A549 (cell line): ENCODE data around the gene WNT2. TPM values are rescaled to one million over a fixed set of nuclear protein-coding genes. Genes with fewer than 3 reads are reported as not detected.

Experiments used
- ATAC-seq, 2 experiments: fragments of 200-7000 bp in 1 of 2; fragments of >200 bp in 1 of 2; cut with Nextera tagmentation in 1 of 2; cut with Tn5 transposase in 1 of 2; 3 replicates each; pipeline versions ENCODE4 v1.8.0 to v1.9.1; 2018 to 2020; ENCODE audit warnings: mild to moderate bottlenecking in 1 of 2, moderate library complexity in 1 of 2
- CTCF ChIA-PET: fragments of 300-600 bp; sonication (Branson Sonifier 250); formaldehyde crosslinking; extraction: SDS; loops from one replicate; lab custom pipeline; 2021; ENCODE audit warnings: antibody characterized with exemption, inconsistent platforms; lab: Yijun Ruan, JAX
- POLR2A ChIA-PET: fragments of 350-600 bp; formaldehyde crosslinking; extraction: SDS; loops from one replicate; lab custom pipeline; 2021; ENCODE audit warnings: antibody characterized with exemption, inconsistent platforms; lab: Yijun Ruan, JAX
- DNase-seq, 2 experiments: peaks; one replicate each; pipeline versions ENCODE4 v3.0.0 to v3.0.0-alpha.2; 2011 to 2016; ENCODE audit warnings: low read depth in 1 of 2, low spot score in 1 of 2
- FAIRE-seq: peaks from 2 replicates; lab custom pipeline; 2011; peaks lifted over from hg19 to GRCh38; lab: Jason Lieb, UNC
- H3K27ac ChIP-seq, 2 experiments: fragments of >200 bp; sonication (Bioruptor Twin); formaldehyde crosslinking; 3 replicates each; pipeline ENCODE4 v1.5.1; 2016 to 2017
- H3K4me1 ChIP-seq: fragments of >200 bp; sonication (Bioruptor Twin); formaldehyde crosslinking; 3 replicates; pipeline ENCODE4 v1.6.1; 2016
- H3K4me2 ChIP-seq: fragments of >200 bp; sonication (Bioruptor Twin); formaldehyde crosslinking; 3 replicates; pipeline ENCODE4 v1.6.1; 2016
- H3K4me3 ChIP-seq: fragments of >200 bp; sonication (Bioruptor Twin); formaldehyde crosslinking; 3 replicates; pipeline ENCODE4 v1.5.1; 2016
- H3K9me3 ChIP-seq: fragments of >200 bp; sonication (Bioruptor Twin); formaldehyde crosslinking; 3 replicates; pipeline ENCODE4 v1.6.1; 2016
- ATOH8 ChIP-seq: fragments of 250-450 bp; sonication (Bioruptor Pico); IDR thresholded peaks from 2 replicates; pipeline ENCODE4 v1.5.0; 2020; ENCODE audit warnings: low read depth, mild to moderate bottlenecking, moderate library complexity
- BCL3 ChIP-seq: fragments of >200 bp; sonication (Bioruptor Twin); formaldehyde crosslinking; IDR thresholded peaks from 3 replicates; pipeline ENCODE4 v1.6.1; 2016
- E2F6 ChIP-seq: IDR thresholded peaks from 2 replicates; pipeline ENCODE4 v1.6.1; 2012; ENCODE audit warnings: low read depth, borderline replicate concordance
- EHMT2 ChIP-seq: fragments of 200-600 bp; sonication (generic); IDR thresholded peaks from 2 replicates; pipeline ENCODE4 v1.6.1; 2016; ENCODE audit warnings: antibody characterized with exemption, low read depth, mild to moderate bottlenecking, moderate library complexity
- EP300 ChIP-seq, 2 experiments: fragments of >200 bp; sonication (Bioruptor Twin); formaldehyde crosslinking; IDR thresholded peaks; 2 replicates in 1 of 2; 3 replicates in 1 of 2; pipeline ENCODE4 v1.6.1; 2016 to 2017
- GATA3 ChIP-seq: IDR thresholded peaks from 2 replicates; pipeline ENCODE4 v1.6.1; 2012; ENCODE audit warnings: borderline replicate concordance
- HEYL ChIP-seq: fragments of 250-450 bp; sonication (Bioruptor Pico); IDR thresholded peaks from 2 replicates; pipeline ENCODE4 v1.8.0; 2021; ENCODE audit warnings: mild to moderate bottlenecking, moderate library complexity
- HOXA7 ChIP-seq: fragments of 250-450 bp; sonication (Bioruptor Pico); IDR thresholded peaks from 2 replicates; pipeline ENCODE4 v1.5.0; 2020; ENCODE audit warnings: mild to moderate bottlenecking, moderate library complexity
- JUNB ChIP-seq: fragments of >200 bp; sonication (Bioruptor Twin); formaldehyde crosslinking; IDR thresholded peaks from 2 replicates; pipeline ENCODE4 v1.6.1; 2016
- MAFK ChIP-seq: fragments of 450-650 bp; IDR thresholded peaks from 2 replicates; pipeline ENCODE4 v1.6.1; 2014; ENCODE audit not compliant: partially characterized antibody
- POLR2AphosphoS2 ChIP-seq: conservative IDR thresholded peaks from 2 replicates; pipeline ENCODE4 v1.6.1; 2012; ENCODE audit warnings: low read length, improper control_type of control experiment, inconsistent platforms
- RARB ChIP-seq: fragments of 250-450 bp; sonication (Bioruptor Pico); IDR thresholded peaks from 2 replicates; pipeline ENCODE4 v1.8.0; 2021; ENCODE audit warnings: mild to moderate bottlenecking, moderate library complexity
- SMC3 ChIP-seq: fragments of >200 bp; sonication (Bioruptor Twin); formaldehyde crosslinking; IDR thresholded peaks from 3 replicates; pipeline ENCODE4 v1.6.1; 2018; ENCODE audit warnings: inconsistent platforms
- SREBF2 ChIP-seq: fragments of 450-650 bp; IDR thresholded peaks from 2 replicates; pipeline ENCODE4 v1.6.1; 2014; ENCODE audit warnings: mild to moderate bottlenecking, moderate library complexity
- TFCP2L1 ChIP-seq: fragments of 250-450 bp; sonication (Bioruptor Pico); IDR thresholded peaks from 2 replicates; pipeline ENCODE4 v1.5.0; 2021; ENCODE audit warnings: mild to moderate bottlenecking
- ZC3H11A ChIP-seq: fragments of 450-650 bp; IDR thresholded peaks from 2 replicates; pipeline ENCODE4 v1.6.1; 2014; ENCODE audit warnings: antibody characterized with exemption, mild to moderate bottlenecking
- ZFP36 ChIP-seq: fragments of 450-650 bp; IDR thresholded peaks from 2 replicates; pipeline ENCODE4 v1.6.1; 2014; ENCODE audit warnings: borderline replicate concordance; ENCODE audit not compliant: partially characterized antibody
- WGBS: methylation state at CpG from one replicate; pipeline ENCODE4 v1.1.6; 2017; ENCODE audit errors: missing lambda C conversion rate; 5-methylcytosine and 5-hydroxymethylcytosine counted together
- polyA plus RNA-seq, 4 experiments: library from polyadenylated mRNA; depleted of rRNA in 3 of 4; stranded (reverse); fragments of >200 nt; fragmentation: RNase III in 1 of 4; extraction: RNeasy Plus Mini Kit Qiagen cat#74134 plus additional on column Dnase treatment in 1 of 4; gene quantifications; 2 replicates in 3 of 4; 3 replicates in 1 of 4; pipeline ENCODE4 v1.2.3, GENCODE V29; 2011 to 2017
- TF ChIP-seq, protein P1 (sequence below): fragments of 250-450 bp; sonication (Bioruptor Pico); IDR thresholded peaks from 2 replicates; pipeline ENCODE4 v1.5.0; 2021; ENCODE audit warnings: mild to moderate bottlenecking, moderate library complexity, borderline replicate concordance
- TF ChIP-seq, protein P2 (sequence below): IDR thresholded peaks from 2 replicates; pipeline ENCODE4 v1.6.1; 2012

Gene WNT2
- polyA plus RNA-seq, 2 of the 4 experiments (the other 2 are of a cell fraction) = not detected

DNA sequence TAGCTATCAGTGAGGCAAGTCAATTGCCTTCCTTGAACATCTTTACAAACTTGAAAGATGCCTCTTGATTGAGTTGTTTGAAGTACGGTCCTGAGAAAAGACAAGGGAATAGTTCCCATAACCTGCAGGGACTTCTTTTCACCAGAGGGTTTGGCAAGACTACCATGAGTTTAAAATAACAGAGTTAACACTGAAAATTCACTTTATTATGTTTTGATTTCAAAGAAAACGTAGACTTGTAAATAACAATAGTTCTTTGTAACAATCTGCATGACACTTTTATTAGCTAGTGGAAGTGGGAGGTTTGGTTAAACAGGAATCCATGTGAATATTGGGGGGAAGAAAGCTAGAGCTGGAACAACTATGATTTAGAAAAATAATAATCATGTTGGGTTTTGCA lies 49.5 kb downstream of the WNT2 start:
- ATAC-seq = no peak
- no peaks in the 10 kb centered on the region for H3K9me3 ChIP-seq
- no peak overlapping the region for H3K27ac ChIP-seq
- ChIA-PET POLR2A (no interaction called here), CTCF (interaction anchor here (1.0 kb wide), 1 partner anchor 60 kb away, joined by 3 read pairs; no protein-coding TSS in a partner anchor)
- no peak for FAIRE-seq
- peaks cover 15% of the 10 kb centered on the region for H3K4me1 ChIP-seq
- 56% methylated on average over 2 of the region's 2 CpGs for WGBS
- no peak for TF ChIP-seq MAFK
- no peak for TF ChIP-seq JUNB
- TF ChIP-seq EP300 (IDR thresholded peaks at IDR 0.05) = no peak
- no peak for TF ChIP-seq ATOH8 (CRISPR knock-in tag)
- TF ChIP-seq, protein P1, sequence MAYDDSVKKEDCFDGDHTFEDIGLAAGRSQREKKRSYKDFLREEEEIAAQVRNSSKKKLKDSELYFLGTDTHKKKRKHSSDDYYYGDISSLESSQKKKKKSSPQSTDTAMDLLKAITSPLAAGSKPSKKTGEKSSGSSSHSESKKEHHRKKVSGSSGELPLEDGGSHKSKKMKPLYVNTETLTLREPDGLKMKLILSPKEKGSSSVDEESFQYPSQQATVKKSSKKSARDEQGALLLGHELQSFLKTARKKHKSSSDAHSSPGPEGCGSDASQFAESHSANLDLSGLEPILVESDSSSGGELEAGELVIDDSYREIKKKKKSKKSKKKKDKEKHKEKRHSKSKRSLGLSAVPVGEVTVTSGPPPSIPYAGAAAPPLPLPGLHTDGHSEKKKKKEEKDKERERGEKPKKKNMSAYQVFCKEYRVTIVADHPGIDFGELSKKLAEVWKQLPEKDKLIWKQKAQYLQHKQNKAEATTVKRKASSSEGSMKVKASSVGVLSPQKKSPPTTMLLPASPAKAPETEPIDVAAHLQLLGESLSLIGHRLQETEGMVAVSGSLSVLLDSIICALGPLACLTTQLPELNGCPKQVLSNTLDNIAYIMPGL (CRISPR knock-in tag) = no peak
- no peak for TF ChIP-seq EHMT2
- no peak for TF ChIP-seq RARB (CRISPR knock-in tag)
- TF ChIP-seq, protein P2, sequence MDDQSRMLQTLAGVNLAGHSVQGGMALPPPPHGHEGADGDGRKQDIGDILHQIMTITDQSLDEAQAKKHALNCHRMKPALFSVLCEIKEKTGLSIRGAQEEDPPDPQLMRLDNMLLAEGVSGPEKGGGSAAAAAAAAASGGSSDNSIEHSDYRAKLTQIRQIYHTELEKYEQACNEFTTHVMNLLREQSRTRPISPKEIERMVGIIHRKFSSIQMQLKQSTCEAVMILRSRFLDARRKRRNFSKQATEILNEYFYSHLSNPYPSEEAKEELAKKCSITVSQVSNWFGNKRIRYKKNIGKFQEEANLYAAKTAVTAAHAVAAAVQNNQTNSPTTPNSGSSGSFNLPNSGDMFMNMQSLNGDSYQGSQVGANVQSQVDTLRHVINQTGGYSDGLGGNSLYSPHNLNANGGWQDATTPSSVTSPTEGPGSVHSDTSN = no peak
- TF ChIP-seq SMC3 = no peak
- TF ChIP-seq E2F6 = no peak
- TF ChIP-seq HOXA7 (CRISPR knock-in tag) = no peak
- no peak for TF ChIP-seq SREBF2
- TF ChIP-seq HEYL = no peak
- TF ChIP-seq TFCP2L1 = no peak
- TF ChIP-seq ZFP36 = no peak
- no peak for TF ChIP-seq BCL3
- no peak overlapping the region for H3K4me3 ChIP-seq
- H3K4me2 ChIP-seq = no peak overlapping the region
- no peak for DNase-seq

GRCh38 chr7:117272017-117272759 lies 50.7 kb downstream of the WNT2 start:
- WGBS = 94% methylated on average over 2 of the region's 2 CpGs
- POLR2A ChIA-PET = no interaction called here
- no peak overlapping the region for H3K4me2 ChIP-seq
- H3K9me3 ChIP-seq = no peaks in the 10 kb centered on the region
- no peak overlapping the region for H3K27ac ChIP-seq
- no peak overlapping the region for H3K4me3 ChIP-seq
- TF ChIP-seq GATA3 (no peak), ATOH8 (CRISPR knock-in tag) (no peak), POLR2AphosphoS2 (no peak), SMC3 (no peak), ZC3H11A (no peak), BCL3 (no peak)
- H3K4me1 ChIP-seq = peaks cover 15% of the 10 kb centered on the region
- no peak for FAIRE-seq
- CTCF ChIA-PET = interaction anchor here (1.0 kb wide), 1 partner anchor 59 kb away, joined by 3 read pairs; no protein-coding TSS in a partner anchor
- no peak for ATAC-seq
- no peak for DNase-seq
